HepG2 (cell line): ENCODE results near the gene P2RY6. TPM values are rescaled to one million over a fixed set of nuclear protein-coding genes. Genes with fewer than 3 reads are reported as not detected.

Source experiments
- ATAC-seq: fragments of 200-7000 bp; cut with Tn5 transposase; 3 replicates; pipeline ENCODE4 v1.9.1; 2020; ENCODE audit warnings: mild to moderate bottlenecking, moderate library complexity
- BruUV-seq: library from RNA; stranded (reverse); fragments of 400-500 nt; replicated peaks from 2 replicates; lab custom pipeline; 2021; lab: Mats Ljungman, UMichigan
- CTCF ChIA-PET: fragments of 300-600 bp; formaldehyde crosslinking; extraction: SDS; loops from one replicate; lab custom pipeline; 2021; ENCODE audit warnings: low total read pairs, inconsistent platforms, low intra/inter-chr PET ratio; lab: Yijun Ruan, JAX
- POLR2A ChIA-PET: fragments of 350-600 bp; sonication (Branson Sonifier 250); formaldehyde crosslinking; loops from one replicate; lab custom pipeline; 2020; ENCODE audit warnings: antibody characterized with exemption, inconsistent platforms; lab: Yijun Ruan, JAX
- DNase-seq: peaks from one replicate; pipeline ENCODE4 v3.0.0-alpha.2; 2015; ENCODE audit warnings: low spot score
- FAIRE-seq: peaks from 3 replicates; lab custom pipeline; 2011; peaks lifted over from hg19 to GRCh38; lab: Jason Lieb, UNC
- H2AFZ ChIP-seq: one replicate; pipeline ENCODE4 v1.6.1; 2011; ENCODE audit warnings: low read length, inconsistent platforms
- H3K27ac ChIP-seq: fragments of 300-600 bp; 3 replicates; pipeline ENCODE4 v1.8.0; 2011; ENCODE audit warnings: mixed run types, mild to moderate bottlenecking, mixed read lengths, low read length, inconsistent platforms; ENCODE audit not compliant: insufficient read depth; ENCODE audit errors: extremely low read length
- H3K27me3 ChIP-seq, 2 experiments: fragments of 200-600 bp in 1 of 2; 2 replicates in 1 of 2; 3 replicates in 1 of 2; pipeline versions ENCODE4 v1.6.0 to v1.8.0; 2011; ENCODE audit warnings: low read length in 2 of 2, mild to moderate bottlenecking in 2 of 2, moderate library complexity in 2 of 2, inconsistent platforms in 1 of 2; ENCODE audit not compliant: insufficient read depth in 2 of 2, control insufficient read depth in 1 of 2
- H3K36me3 ChIP-seq, 2 experiments: fragments of 200-600 bp in 1 of 2; replicated peaks in 1 of 2; 2 replicates in 1 of 2; 3 replicates in 1 of 2; pipeline versions ENCODE4 v1.5.1 to v1.8.0; 2011; ENCODE audit warnings: low read length in 2 of 2, inconsistent platforms in 1 of 2; ENCODE audit not compliant: insufficient read depth in 2 of 2, control insufficient read depth in 1 of 2
- H3K4me1 ChIP-seq: 2 replicates; pipeline ENCODE4 v1.5.1; 2012; ENCODE audit warnings: low read length, inconsistent platforms; ENCODE audit not compliant: insufficient read depth
- H3K4me2 ChIP-seq: 2 replicates; pipeline ENCODE4 v1.6.0; 2011; ENCODE audit warnings: low read depth, low read length, inconsistent platforms
- H3K4me3 ChIP-seq, 3 experiments: fragments of 200-600 bp in 1 of 3; sonication (generic), shearing (Covaris generic) in 1 of 3; replicated peaks in 1 of 3; 2 replicates each; pipeline ENCODE4 v1.5.1; 2011 to 2016; ENCODE audit warnings: low read length in 3 of 3, inconsistent platforms in 2 of 3, low read depth in 2 of 3, mild to moderate bottlenecking in 2 of 3, control low read depth in 1 of 3, mixed read lengths in 1 of 3; ENCODE audit not compliant: insufficient read depth in 1 of 3
- H3K79me2 ChIP-seq: one replicate; pipeline ENCODE4 v1.6.1; 2011; ENCODE audit warnings: low read length, inconsistent platforms; ENCODE audit not compliant: insufficient read depth
- H3K9ac ChIP-seq: 2 replicates; pipeline ENCODE4 v1.6.0; 2011; ENCODE audit warnings: mild to moderate bottlenecking, low read depth, low read length, inconsistent platforms; ENCODE audit not compliant: insufficient read depth
- H3K9me3 ChIP-seq: 2 replicates; pipeline ENCODE4 v1.5.1; 2012; ENCODE audit warnings: mild to moderate bottlenecking, low read length
- H4K20me1 ChIP-seq: 2 replicates; pipeline ENCODE4 v1.6.0; 2011; ENCODE audit warnings: inconsistent platforms, mild to moderate bottlenecking, low read length, moderate library complexity; ENCODE audit not compliant: insufficient read depth
- ATF7 ChIP-seq, 2 experiments: fragments of 450-650 bp in 1 of 2; sonication (generic) in 1 of 2; formaldehyde crosslinking in 1 of 2; IDR thresholded peaks; 2 replicates each; pipeline versions ENCODE4 v1.4.0 to v1.6.1; 2016 to 2020; ENCODE audit warnings: antibody characterized with exemption in 1 of 2, mild to moderate bottlenecking in 1 of 2, missing genetic modification reagents in 1 of 2
- FOXO1 ChIP-seq: sonication (generic); formaldehyde crosslinking; IDR thresholded peaks from 2 replicates; pipeline ENCODE4 v1.4.0; 2020; ENCODE audit warnings: missing genetic modification reagents
- FOXP1 ChIP-seq, 2 experiments: fragments of 450-650 bp in 1 of 2; IDR thresholded peaks; 2 replicates each; pipeline ENCODE4 v1.6.1; 2017 to 2018; ENCODE audit warnings: antibody characterized with exemption in 1 of 2
- MAF1 ChIP-seq: sonication (generic); formaldehyde crosslinking; IDR thresholded peaks from 2 replicates; pipeline ENCODE4 v1.5.0; 2020; ENCODE audit warnings: missing genetic modification reagents, borderline replicate concordance
- MIER2 ChIP-seq: IDR thresholded peaks from 2 replicates; pipeline ENCODE4 v1.6.1; 2016; ENCODE audit warnings: missing biosample characterization, missing genetic modification reagents
- NFATC3 ChIP-seq: sonication (generic); formaldehyde crosslinking; IDR thresholded peaks from 2 replicates; pipeline ENCODE4 v1.5.1; 2020; ENCODE audit warnings: mild to moderate bottlenecking, missing genetic modification reagents
- SAFB2 ChIP-seq: sonication (generic); formaldehyde crosslinking; IDR thresholded peaks from 2 replicates; pipeline ENCODE4 v1.5.1; 2020; ENCODE audit warnings: missing genetic modification reagents, low read depth, mild to moderate bottlenecking, borderline replicate concordance
- SKI ChIP-seq: fragments of 450-650 bp; IDR thresholded peaks from one replicate; pipeline ENCODE4 v1.6.1; 2018; ENCODE audit warnings: mild to moderate bottlenecking; ENCODE audit not compliant: partially characterized antibody
- ZNF296 ChIP-seq: sonication (generic); formaldehyde crosslinking; conservative IDR thresholded peaks from 2 replicates; pipeline ENCODE4 v1.5.0; 2020; ENCODE audit warnings: mild to moderate bottlenecking, missing genetic modification reagents
- ZNF335 ChIP-seq: sonication (generic); formaldehyde crosslinking; IDR thresholded peaks from 2 replicates; pipeline ENCODE4 v1.4.0; 2020; ENCODE audit warnings: missing genetic modification reagents
- ZNF354B ChIP-seq: sonication (generic); formaldehyde crosslinking; IDR thresholded peaks from 2 replicates; pipeline ENCODE4 v1.8.0; 2022; ENCODE audit warnings: mild to moderate bottlenecking, missing genetic modification reagents
- ZNF446 ChIP-seq: sonication (generic); formaldehyde crosslinking; IDR thresholded peaks from 2 replicates; pipeline ENCODE4 v1.5.0; 2020; ENCODE audit warnings: mild to moderate bottlenecking, missing genetic modification reagents
- ZNF670 ChIP-seq: sonication (generic); formaldehyde crosslinking; IDR thresholded peaks from 2 replicates; pipeline ENCODE4 v1.8.0; 2022; ENCODE audit warnings: mild to moderate bottlenecking, missing genetic modification reagents, borderline replicate concordance
- WGBS: methylation state at CpG from one replicate; pipeline ENCODE4 v1.1.6; 2017; ENCODE audit warnings: low lambda C conversion rate; 5-methylcytosine and 5-hydroxymethylcytosine counted together
- in situ Hi-C: cut with HindIII; loops from 2 replicates; pipeline ENCODE4 v1.10.0; 2017; ENCODE audit warnings: low pct_unique_long_range_greater_than_20kb; ENCODE audit not compliant: extremely low pct_ligation_motif_present
- intact Hi-C: fragments of 100-400 bp; cut with micrococcal nuclease; formaldehyde crosslinking; loops from one replicate; pipeline ENCODE4 v1.10.0; 2022; ENCODE audit not compliant: unreplicated experiment
- polyA plus RNA-seq, 8 experiments: library from polyadenylated mRNA; depleted of rRNA in 3 of 8; stranded (reverse) in 7 of 8; unstranded in 1 of 8; fragments of >200 nt; fragmentation: Illumina TruSeq in 4 of 8; extraction: Trizol in 4 of 8; gene quantifications; 2 replicates each; pipeline versions ENCODE4 v1.2.1 to v1.2.3, GENCODE V29; 2011 to 2016; ENCODE audit warnings: low read depth in 4 of 8, missing spikeins in 1 of 8, mixed read lengths in 1 of 8; ENCODE audit not compliant: insufficient read depth in 1 of 8
- total RNA-seq, 5 experiments: library from RNA; depleted of rRNA; stranded (reverse); fragments of >200 nt; fragmentation: Illumina TruSeq; extraction: Trizol; gene quantifications; 2 replicates each; pipeline ENCODE4 v1.2.3, GENCODE V29; 2016; ENCODE audit warnings: low read depth in 1 of 5
- TF ChIP-seq, protein P1 (sequence below): sonication (generic); formaldehyde crosslinking; IDR thresholded peaks from 2 replicates; pipeline ENCODE4 v1.9.0; 2021; ENCODE audit warnings: missing genetic modification reagents, mild to moderate bottlenecking, borderline replicate concordance
- TF ChIP-seq, protein P2 (sequence below): sonication (generic); formaldehyde crosslinking; IDR thresholded peaks from 2 replicates; pipeline ENCODE4 v1.8.0; 2022; ENCODE audit warnings: low read depth, missing genetic modification reagents

Gene P2RY6
- total and polyA plus RNA-seq, 2 of the 13 experiments (the other 11 are each of a cell fraction or from before 2014, with no cell fraction given) = 0.09 to 0.29 TPM

DNA sequence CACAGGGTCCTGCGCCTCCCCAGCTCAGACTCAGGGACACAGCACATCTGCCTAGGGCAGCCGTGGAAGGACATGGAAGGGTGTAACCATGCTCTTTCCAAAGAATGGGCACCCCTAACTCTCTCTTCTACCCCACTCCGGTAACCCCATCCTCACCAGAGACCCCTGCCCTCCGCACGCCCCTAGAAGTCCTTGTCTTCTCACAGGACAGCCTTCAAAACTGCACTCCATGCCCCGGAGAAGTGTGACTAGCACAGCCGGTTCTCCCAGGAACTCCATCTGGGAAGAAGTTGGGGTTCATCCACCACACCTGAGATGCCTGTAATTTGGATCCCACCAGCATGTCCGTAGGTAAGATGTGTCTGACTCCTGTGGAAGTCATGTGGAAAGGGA, 29.0 kb upstream of the P2RY6 start:
- TF ChIP-seq ZNF335 (CRISPR knock-in tag) = no peak
- no peak for TF ChIP-seq FOXP1 (IDR thresholded peaks at IDR 0.05)
- no peak for TF ChIP-seq FOXP1 (CRISPR knock-in tag; IDR thresholded peaks at IDR 0.05)
- TF ChIP-seq ZNF670 (CRISPR knock-in tag) = no peak
- no peak for TF ChIP-seq NFATC3
- TF ChIP-seq MAF1 (CRISPR knock-in tag) = no peak
- TF ChIP-seq ATF7 (IDR thresholded peaks at IDR 0.05) = no peak
- TF ChIP-seq ATF7 (CRISPR knock-in tag; IDR thresholded peaks at IDR 0.05) = no peak
- TF ChIP-seq, protein P1, sequence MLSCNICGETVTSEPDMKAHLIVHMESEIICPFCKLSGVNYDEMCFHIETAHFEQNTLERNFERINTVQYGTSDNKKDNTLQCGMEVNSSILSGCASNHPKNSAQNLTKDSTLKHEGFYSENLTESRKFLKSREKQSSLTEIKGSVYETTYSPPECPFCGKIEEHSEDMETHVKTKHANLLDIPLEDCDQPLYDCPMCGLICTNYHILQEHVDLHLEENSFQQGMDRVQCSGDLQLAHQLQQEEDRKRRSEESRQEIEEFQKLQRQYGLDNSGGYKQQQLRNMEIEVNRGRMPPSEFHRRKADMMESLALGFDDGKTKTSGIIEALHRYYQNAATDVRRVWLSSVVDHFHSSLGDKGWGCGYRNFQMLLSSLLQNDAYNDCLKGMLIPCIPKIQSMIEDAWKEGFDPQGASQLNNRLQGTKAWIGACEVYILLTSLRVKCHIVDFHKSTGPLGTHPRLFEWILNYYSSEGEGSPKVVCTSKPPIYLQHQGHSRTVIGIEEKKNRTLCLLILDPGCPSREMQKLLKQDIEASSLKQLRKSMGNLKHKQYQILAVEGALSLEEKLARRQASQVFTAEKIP (CRISPR knock-in tag) = no peak
- no peak for TF ChIP-seq ZNF296
- TF ChIP-seq MIER2 = no peak
- no peak for TF ChIP-seq ZNF446 (CRISPR knock-in tag)
- TF ChIP-seq, protein P2, sequence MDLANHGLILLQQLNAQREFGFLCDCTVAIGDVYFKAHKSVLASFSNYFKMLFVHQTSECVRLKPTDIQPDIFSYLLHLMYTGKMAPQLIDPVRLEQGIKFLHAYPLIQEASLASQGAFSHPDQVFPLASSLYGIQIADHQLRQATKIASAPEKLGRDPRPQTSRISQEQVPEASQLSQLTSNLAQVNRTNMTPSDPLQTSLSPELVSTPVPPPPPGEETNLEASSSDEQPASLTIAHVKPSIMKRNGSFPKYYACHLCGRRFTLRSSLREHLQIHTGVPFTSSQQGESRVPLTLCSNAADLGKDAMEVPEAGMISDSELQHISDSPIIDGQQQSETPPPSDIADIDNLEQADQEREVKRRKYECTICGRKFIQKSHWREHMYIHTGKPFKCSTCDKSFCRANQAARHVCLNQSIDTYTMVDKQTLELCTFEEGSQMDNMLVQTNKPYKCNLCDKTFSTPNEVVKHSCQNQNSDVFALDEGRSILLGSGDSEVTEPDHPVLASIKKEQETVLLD (CRISPR knock-in tag) = no peak
- no peak for TF ChIP-seq SKI
- TF ChIP-seq ZNF354B (CRISPR knock-in tag) = no peak
- TF ChIP-seq FOXO1 (CRISPR knock-in tag) = no peak
- TF ChIP-seq SAFB2 (CRISPR knock-in tag) = no peak
- TF ChIP-seq, all 625 proteins: peak for 0
- Histone ChIP-seq H3K4me1 (peaks cover 21% of the 10 kb centered on the region), H3K27me3 (no peaks in the 10 kb centered on the region; a peak in 2 of 5 replicates), H3K9me3 (no peaks in the 10 kb centered on the region), H3K9ac (no peak overlapping the region; the same call in 1 of the 2 replicates), H2AFZ (peak overlapping the region; percentile 52), H4K20me1 (no peaks in the 10 kb centered on the region), H3K27ac (no peak overlapping the region), H3K36me3 (no peaks in the 10 kb centered on the region), H3K4me2 (peak overlapping the region; percentile 60), H3K4me3 (peak overlapping the region in 1 of 3 experiments; percentile 74; a peak in 1 of 6 replicates), H3K79me2 (no peaks in the 10 kb centered on the region)
- ATAC-seq (no peak), FAIRE-seq (no peak), DNase-seq (no peak)
- ChIA-PET CTCF (interaction anchor here (1.3 to 3.6 kb wide), 4 partner anchors 25 to 60 kb away, joined by 3 to 39 read pairs (median 12); partner anchors contain the start of gene P2RY2), POLR2A (interaction anchor here (0.9 kb wide), 1 partner anchor 10 kb away, joined by 3 read pairs; no protein-coding TSS in a partner anchor)
- BruUV-seq = no TSS peak
- intact Hi-C loops = no loop called here
- 54% methylated on average over 6 of the region's 8 CpGs for WGBS
- in situ Hi-C loops = loop anchor here (5.0 kb wide), 1 partner anchor 44 kb away; no protein-coding TSS in a partner anchor
